ENCODE results near the gene FAM83E.
"Not testable (repeated sequence)": the region's sequence is repeated elsewhere in the genome, so short reads cannot be mapped to it uniquely, and the experiment has no call there.

The FAM83E gene

GRCh38 chr19:48608798-48609263 is 6.0 kb downstream of the FAM83E start:
- DNase-seq, result no peak

GRCh38 chr19:48607359-48607755 is 7.5 kb downstream of the FAM83E start:
- no peak for DNase-seq

GRCh38 chr19:48606463-48607358 is 8.2 kb downstream of the FAM83E start, which contains the start of gene SPACA4:
Gene SPACA4, plus strand, starts transcription at chr19:48606742. Its CDS starts 237 bp downstream, at chr19:48606979.
- DNase-seq, result no peak

DNA sequence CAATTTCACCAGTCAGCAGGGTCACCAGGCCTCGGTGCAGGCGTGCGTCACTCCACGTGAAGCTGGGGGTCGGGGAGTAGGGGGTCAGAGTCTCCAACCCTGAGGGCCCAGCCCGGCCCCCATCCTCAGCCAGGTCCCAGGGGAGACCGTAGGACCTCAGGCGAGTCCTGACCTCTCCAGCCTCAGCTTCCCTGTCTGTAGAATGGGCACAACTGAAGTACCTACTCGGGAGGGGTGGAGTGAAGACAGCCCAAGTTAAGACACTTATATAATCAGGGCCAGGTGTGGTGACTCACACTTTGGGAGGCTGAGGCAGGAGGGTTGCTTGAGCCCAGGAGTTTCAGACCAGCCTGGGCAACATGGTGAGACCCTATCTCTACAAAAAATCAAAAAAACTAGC is 11.0 kb downstream of the FAM83E start:
- DNase-seq, result no peak

GRCh38 chr19:48603449-48603848 is 11.4 kb downstream of the FAM83E start:
- DNase-seq, result no peak

DNA sequence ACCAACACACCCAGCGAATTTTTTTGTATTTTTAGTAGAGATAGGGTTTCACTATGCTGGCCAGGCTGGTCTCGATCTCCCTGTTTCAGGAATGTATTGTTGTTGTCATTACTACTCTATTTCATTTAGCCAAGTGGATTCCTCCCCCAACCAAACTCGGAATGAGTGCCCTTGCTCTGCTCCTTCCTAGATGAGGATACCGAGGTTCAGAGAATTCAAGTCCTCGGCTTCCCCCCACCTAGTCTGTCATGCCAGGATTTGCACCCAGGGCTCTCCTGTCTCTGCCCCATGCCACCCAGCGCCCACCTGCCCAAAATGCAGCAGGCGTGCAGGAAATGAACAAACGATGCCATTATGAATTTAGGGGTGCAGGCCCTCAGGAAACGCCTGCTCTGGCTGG is 11.9 kb downstream of the FAM83E start:
- DNase-seq, result no peak

- DNase-seq, result no peak
These were observed 14.0 kb downstream of the FAM83E start for GRCh38 chr19:48600679-48601417.

GRCh38 chr19:48598996-48599700 is 15.7 kb downstream of the FAM83E start:
- no peak for DNase-seq

- DNase-seq, result no peak
These were observed 18.0 kb downstream of the FAM83E start for GRCh38 chr19:48596679-48597465.

DNA sequence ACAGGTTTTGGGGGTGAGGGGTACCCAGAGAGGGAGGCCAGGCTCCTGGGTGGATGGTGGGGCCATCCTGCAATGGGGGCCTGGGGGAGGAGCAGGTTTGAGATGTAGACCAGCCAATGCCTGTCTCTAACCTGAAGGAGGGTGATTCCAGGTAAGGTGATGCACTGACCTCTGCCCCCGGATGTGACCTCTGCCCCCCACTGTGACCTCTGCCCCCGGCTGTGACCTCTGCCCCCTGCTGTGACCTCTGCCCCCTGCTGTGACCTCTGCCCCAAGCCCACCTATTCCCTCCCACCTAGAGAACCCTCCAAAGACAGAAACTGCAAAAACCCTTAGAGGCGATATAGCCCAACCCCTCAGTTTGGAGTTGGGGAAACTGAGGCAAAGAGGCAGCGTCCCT is 18.6 kb downstream of the FAM83E start:
- DNase-seq, result no peak

GRCh38 chr19:48595833-48596232 is 19.0 kb downstream of the FAM83E start:
- no peak for DNase-seq

GRCh38 chr19:48595171-48595570 is 19.7 kb downstream of the FAM83E start:
- no peak for DNase-seq

DNA sequence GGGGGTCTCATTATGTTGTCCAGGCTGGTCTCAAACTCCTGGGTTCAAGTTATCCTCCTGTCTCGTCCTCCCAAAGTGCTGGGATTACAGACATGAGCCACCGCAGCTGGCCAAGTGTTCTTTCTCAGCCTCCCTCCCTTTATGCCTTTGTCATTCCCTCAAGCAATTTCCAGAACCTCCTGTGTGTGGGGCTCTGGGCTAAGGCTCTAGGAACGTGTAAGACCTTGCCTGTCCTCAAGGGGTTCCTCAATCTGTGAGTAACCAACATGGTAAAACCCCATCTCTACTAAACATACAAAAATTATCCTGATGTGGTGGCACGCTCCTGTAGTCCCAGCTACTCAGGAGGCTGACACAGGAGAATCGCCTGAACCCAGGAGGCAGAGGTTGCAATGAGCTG is 23.9 kb downstream of the FAM83E start:
- DNase-seq, result no peak

GRCh38 chr19:48588670-48589401 is 26.0 kb downstream of the FAM83E start:
- no peak for DNase-seq

DNA sequence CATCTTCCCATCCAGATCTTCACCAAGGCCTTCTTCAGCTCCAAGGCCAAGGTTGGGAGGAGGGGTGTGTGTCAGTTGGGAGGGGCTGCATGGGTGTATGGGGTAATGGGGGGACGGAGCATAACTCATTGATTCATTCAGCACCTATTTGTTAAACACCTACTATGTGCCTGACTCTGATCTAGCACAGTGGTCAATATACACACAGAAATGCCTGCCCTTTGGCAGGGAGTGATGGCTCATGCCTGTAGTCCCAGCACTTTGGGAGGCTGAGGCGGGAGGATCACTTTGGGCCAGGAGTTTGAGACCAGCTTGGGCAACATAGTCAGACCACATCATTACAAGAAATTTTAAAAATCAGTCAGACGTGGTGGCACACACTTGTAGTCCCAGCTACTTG is 27.5 kb downstream of the FAM83E start:
- DNase-seq, result no peak

DNA sequence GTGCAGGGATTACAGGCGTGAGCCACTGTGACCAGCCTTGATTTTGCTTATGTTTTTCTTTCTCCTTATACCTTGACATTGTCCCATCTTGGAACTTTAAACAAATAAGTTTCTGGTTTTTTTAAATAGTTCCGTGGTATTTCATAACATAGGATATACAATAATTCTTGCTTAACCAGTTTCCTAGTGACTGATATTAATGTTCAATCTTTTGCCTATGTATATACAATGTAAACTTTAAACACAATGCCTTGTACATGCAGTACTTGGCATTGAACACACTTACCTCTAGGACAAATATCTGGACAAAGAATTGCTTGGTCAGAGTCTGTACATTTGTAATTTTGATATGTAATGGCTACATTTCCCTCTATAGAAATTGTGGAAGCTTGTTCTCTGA is 32.7 kb downstream of the FAM83E start:
- no peak for DNase-seq

- DNase-seq, result no peak
These were observed 36.0 kb downstream of the FAM83E start for GRCh38 chr19:48578891-48579290.

- not testable (repeated sequence) for DNase-seq
These were observed 37.0 kb downstream of the FAM83E start for GRCh38 chr19:48577908-48578307.

GRCh38 chr19:48575931-48576622 is 38.8 kb downstream of the FAM83E start:
- DNase-seq, result no peak

- DNase-seq, result no peak
These were observed 41.7 kb downstream of the FAM83E start for GRCh38 chr19:48573163-48573505.

Measured in SIG-M5 (cell line).